Stomach (tissue), 9 donors: ENCODE results near the gene HMX1. TPM values are rescaled to one million over a fixed set of nuclear protein-coding genes. Genes with fewer than 3 reads are reported as not detected.

Experiments
- DNase-seq, 2 donors: peaks; one replicate each; pipeline versions ENCODE4 v3.0.0 to v3.0.0-alpha.2; 2013 to 2019
- H3K27ac ChIP-seq, 5 donors: fragments of 200-600 bp in 4 of 5; sonication (generic) in 4 of 5; one replicate each; pipeline ENCODE4 v1.5.1; 2013 to 2019; ENCODE audit warnings: mild to moderate bottlenecking in 1 of 5, moderate library complexity in 1 of 5
- H3K27me3 ChIP-seq, 3 donors: fragments of 200-600 bp; sonication (generic); one replicate each; pipeline ENCODE4 v1.5.1; 2017 to 2019; ENCODE audit warnings: mixed run types in 1 of 3
- H3K36me3 ChIP-seq, 4 donors: fragments of 200-600 bp; sonication (generic); 1 replicate in 3 of 4; 2 replicates in 1 of 4; pipeline ENCODE4 v1.5.1; 2016 to 2019
- H3K4me1 ChIP-seq, 4 donors: fragments of 200-600 bp; sonication (generic); one replicate each; pipeline ENCODE4 v1.5.1; 2016 to 2019
- H3K4me3 ChIP-seq, 4 donors: fragments of 200-600 bp; sonication (generic) in 3 of 4; one replicate each; pipeline ENCODE4 v1.5.1; 2016 to 2019; ENCODE audit warnings: mild to moderate bottlenecking in 1 of 4
- H3K9me3 ChIP-seq, 4 donors: fragments of 200-600 bp; sonication (generic); one replicate each; pipeline ENCODE4 v1.5.1; 2016 to 2019
- EP300 ChIP-seq: sonication (generic); formaldehyde crosslinking; IDR thresholded peaks from one replicate; pipeline ENCODE4 v1.6.1; 2017; ENCODE audit warnings: antibody characterized with exemption
- POLR2A ChIP-seq, 4 donors: fragments of 450-650 bp; IDR thresholded peaks; one replicate each; pipeline ENCODE4 v1.6.1; 2016; ENCODE audit warnings: antibody characterized with exemption in 4 of 4, control low read depth in 2 of 4, mild to moderate bottlenecking in 1 of 4, moderate library complexity in 1 of 4
- POLR2AphosphoS5 ChIP-seq, 3 donors: sonication (generic); formaldehyde crosslinking; IDR thresholded peaks; one replicate each; pipeline ENCODE4 v1.6.1; 2016; ENCODE audit warnings: antibody characterized with exemption in 3 of 3
- WGBS, 5 donors: extraction: QIAGEN DNeasy Blood & Tissue Kit in 3 of 5; methylation state at CpG; one replicate each; pipeline versions ENCODE4 v1.1.5 to v1.1.7; 2013 to 2018; 5-methylcytosine and 5-hydroxymethylcytosine counted together
- intact Hi-C: fragments of 100-400 bp; cut with DNase I; formaldehyde crosslinking; loops from one replicate; pipeline ENCODE4 v1.15.1; 2023; ENCODE audit warnings: low total_unique reads
- polyA plus RNA-seq, 3 donors: library from polyadenylated mRNA; stranded (reverse); fragments of 200-250 nt; gene quantifications; one replicate each; pipeline ENCODE4 v1.2.3, GENCODE V29; 2013
- total RNA-seq, 5 donors: library from RNA; depleted of rRNA; stranded (reverse); fragments of >200 nt; gene quantifications; one replicate each; pipeline versions ENCODE4 v1.1.0 to v1.2.3, GENCODE V29; 2014 to 2016
- TF ChIP-seq, protein P1 (sequence below), 7 experiments: fragments of 450-650 bp in 4 of 7; fragments of 200-600 bp in 3 of 7; sonication (generic) in 3 of 7; IDR thresholded peaks; one replicate each; pipeline ENCODE4 v1.5.1; 2016 to 2019; ENCODE audit warnings: antibody characterized with exemption in 7 of 7, control low read depth in 2 of 7, mild to moderate bottlenecking in 1 of 7
- donor health status: healthy with polysubstance abuse.
- donor health status: Bipolar disorder and iron deficiency.
- donor health status: healthy.

HMX1 gene
- total and polyA plus RNA-seq, 8 donors, result 0.37 TPM; not detected in 7

DNA sequence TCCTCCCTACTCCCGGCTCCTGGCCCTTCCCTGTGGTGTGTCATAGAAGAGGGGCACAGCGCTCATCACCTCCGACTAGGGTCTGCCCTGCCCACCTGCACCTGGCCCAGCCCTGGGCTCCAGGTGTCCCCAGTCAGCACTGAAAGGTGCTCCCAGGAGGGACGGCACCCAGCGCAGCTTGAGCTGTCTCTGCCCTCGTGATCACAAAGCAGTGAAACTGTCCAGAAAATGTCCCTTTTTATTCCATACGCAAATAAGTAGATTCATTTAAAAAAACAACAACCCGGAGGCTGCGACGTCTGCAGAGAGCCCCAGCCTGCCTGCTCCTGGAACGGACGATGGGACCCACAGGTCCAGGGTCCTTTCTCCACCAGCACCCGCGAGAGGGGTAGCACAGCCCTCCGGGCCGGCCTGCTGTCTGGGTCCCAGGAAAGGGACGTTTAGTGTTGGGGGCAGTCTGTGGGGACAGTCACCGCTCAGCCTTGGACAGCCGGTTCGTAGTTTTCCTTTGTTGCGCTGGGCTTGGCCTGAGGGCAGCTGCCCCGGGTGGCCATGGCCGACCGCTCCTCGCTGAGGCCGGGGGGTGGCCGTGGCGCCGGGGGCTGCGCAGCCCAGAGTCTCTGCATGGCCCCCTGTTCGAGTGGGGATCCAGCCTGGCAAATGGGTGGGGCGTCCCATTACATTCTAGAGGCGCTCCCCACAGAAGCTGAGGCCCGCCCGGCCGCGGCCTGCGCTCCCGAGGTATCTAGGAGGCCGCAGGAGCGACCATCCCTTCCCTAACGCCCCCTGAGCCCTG lies 4.6 kb downstream of the HMX1 start:
- TF ChIP-seq POLR2A (IDR thresholded peaks at IDR 0.05), result no peak
- TF ChIP-seq POLR2AphosphoS5 (IDR thresholded peaks at IDR 0.05), result no peak
- TF ChIP-seq, protein P1, sequence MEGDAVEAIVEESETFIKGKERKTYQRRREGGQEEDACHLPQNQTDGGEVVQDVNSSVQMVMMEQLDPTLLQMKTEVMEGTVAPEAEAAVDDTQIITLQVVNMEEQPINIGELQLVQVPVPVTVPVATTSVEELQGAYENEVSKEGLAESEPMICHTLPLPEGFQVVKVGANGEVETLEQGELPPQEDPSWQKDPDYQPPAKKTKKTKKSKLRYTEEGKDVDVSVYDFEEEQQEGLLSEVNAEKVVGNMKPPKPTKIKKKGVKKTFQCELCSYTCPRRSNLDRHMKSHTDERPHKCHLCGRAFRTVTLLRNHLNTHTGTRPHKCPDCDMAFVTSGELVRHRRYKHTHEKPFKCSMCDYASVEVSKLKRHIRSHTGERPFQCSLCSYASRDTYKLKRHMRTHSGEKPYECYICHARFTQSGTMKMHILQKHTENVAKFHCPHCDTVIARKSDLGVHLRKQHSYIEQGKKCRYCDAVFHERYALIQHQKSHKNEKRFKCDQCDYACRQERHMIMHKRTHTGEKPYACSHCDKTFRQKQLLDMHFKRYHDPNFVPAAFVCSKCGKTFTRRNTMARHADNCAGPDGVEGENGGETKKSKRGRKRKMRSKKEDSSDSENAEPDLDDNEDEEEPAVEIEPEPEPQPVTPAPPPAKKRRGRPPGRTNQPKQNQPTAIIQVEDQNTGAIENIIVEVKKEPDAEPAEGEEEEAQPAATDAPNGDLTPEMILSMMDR (IDR thresholded peaks at IDR 0.05), result no peak
- no peak for TF ChIP-seq EP300
- H3K4me3 ChIP-seq, result no peak overlapping the region
- no peak for DNase-seq
- H3K9me3 ChIP-seq, result no peaks in the 10 kb centered on the region
- peaks cover 0 to 32% (median 12%) of the 10 kb centered on the region in 4 donors for H3K4me1 ChIP-seq
- H3K36me3 ChIP-seq, result no peaks in the 10 kb centered on the region
- H3K27ac ChIP-seq, result no peak overlapping the region
- intact Hi-C loops, result no loop called here
- H3K27me3 ChIP-seq, result peaks cover 47 to 100% (median 96%) of the 10 kb centered on the region in 3 donors
- WGBS, 5 donors, result 3 to 6% (median 4%) methylated on average over 20 to 42 of the region's 42 CpGs

DNA sequence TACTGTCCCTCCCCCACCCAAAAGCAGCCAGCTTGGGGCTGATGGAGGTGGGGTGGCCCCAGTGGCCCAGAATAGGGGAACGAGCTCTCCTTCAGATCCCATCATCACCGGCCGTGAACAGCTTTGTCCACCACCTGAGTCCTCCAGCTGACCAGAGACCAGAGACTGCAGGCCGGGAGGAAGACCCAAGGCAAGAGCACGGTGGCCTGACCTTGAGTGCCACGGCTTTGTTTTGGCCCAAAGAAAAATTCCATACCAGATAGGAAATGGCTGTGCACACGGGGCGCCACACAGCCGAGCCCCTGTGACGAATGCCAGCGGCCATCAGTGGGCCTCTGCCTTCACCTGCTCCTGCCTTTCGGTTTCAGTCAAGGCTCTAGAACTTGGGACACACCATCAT lies 5.2 kb downstream of the HMX1 start:
- Histone ChIP-seq H3K4me3 (no peak overlapping the region), H3K27me3 (peaks cover 53 to 100% (median 99%) of the 10 kb centered on the region in 3 donors), H3K9me3 (no peaks in the 10 kb centered on the region), H3K36me3 (no peaks in the 10 kb centered on the region), H3K27ac (no peak overlapping the region), H3K4me1 (peaks cover 2 to 36% (median 10%) of the 10 kb centered on the region in 4 donors)
- DNase-seq, result no peak
- TF ChIP-seq POLR2A (IDR thresholded peaks at IDR 0.05), result no peak
- TF ChIP-seq POLR2AphosphoS5 (IDR thresholded peaks at IDR 0.05), result no peak
- no peak for TF ChIP-seq EP300
- TF ChIP-seq, protein P1 (IDR thresholded peaks at IDR 0.05), result no peak
- WGBS, 5 donors, result 7 to 17% (median 14%) methylated on average over 11 to 12 of the region's 12 CpGs
- intact Hi-C loops, result no loop called here

DNA sequence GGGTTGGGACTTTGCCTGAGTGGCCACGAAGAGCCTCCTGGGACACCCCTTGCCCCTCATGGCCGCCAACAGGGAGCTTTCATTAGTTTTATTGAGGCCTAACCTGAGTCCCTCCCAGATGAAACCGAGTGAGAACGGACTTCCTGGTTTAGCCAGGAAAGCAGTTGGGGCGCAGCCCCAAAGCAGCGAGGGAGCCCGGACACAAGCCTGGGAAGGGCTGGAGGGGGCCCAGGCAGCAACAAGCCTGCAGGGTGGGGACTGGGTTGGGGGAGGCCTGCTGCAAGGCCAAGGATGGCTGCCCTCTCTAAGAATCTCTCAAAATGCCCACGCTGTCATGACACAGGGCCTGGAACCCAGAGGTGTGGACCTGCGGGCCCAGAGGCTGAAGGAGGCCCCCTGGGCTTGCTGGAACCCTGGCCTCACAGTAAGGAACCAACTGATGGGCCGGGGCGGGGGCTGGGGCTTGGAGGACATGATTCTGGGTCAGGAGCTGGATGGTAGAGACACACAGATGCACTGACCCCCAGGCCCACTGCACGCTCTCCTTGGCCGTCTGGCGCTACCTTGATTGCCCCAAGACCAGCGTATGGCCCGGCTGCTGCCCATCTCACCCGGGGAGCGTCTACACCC lies 5.8 kb downstream of the HMX1 start:
- no peaks in the 10 kb centered on the region for H3K9me3 ChIP-seq
- WGBS, 5 donors, result 30 to 42% (median 31%) methylated on average over 14 to 18 of the region's 18 CpGs
- H3K27me3 ChIP-seq, result peaks cover 59 to 100% (median 99%) of the 10 kb centered on the region in 3 donors
- no peak for DNase-seq
- no peak overlapping the region for H3K27ac ChIP-seq
- H3K4me1 ChIP-seq, result peaks cover 5 to 37% (median 15%) of the 10 kb centered on the region in 4 donors
- intact Hi-C loops, result no loop called here
- H3K4me3 ChIP-seq, result no peak overlapping the region
- TF ChIP-seq, protein P1 (IDR thresholded peaks at IDR 0.05), result no peak
- no peak for TF ChIP-seq POLR2AphosphoS5 (IDR thresholded peaks at IDR 0.05)
- TF ChIP-seq EP300, result no peak
- no peak for TF ChIP-seq POLR2A (IDR thresholded peaks at IDR 0.05)
- no peaks in the 10 kb centered on the region for H3K36me3 ChIP-seq

DNA sequence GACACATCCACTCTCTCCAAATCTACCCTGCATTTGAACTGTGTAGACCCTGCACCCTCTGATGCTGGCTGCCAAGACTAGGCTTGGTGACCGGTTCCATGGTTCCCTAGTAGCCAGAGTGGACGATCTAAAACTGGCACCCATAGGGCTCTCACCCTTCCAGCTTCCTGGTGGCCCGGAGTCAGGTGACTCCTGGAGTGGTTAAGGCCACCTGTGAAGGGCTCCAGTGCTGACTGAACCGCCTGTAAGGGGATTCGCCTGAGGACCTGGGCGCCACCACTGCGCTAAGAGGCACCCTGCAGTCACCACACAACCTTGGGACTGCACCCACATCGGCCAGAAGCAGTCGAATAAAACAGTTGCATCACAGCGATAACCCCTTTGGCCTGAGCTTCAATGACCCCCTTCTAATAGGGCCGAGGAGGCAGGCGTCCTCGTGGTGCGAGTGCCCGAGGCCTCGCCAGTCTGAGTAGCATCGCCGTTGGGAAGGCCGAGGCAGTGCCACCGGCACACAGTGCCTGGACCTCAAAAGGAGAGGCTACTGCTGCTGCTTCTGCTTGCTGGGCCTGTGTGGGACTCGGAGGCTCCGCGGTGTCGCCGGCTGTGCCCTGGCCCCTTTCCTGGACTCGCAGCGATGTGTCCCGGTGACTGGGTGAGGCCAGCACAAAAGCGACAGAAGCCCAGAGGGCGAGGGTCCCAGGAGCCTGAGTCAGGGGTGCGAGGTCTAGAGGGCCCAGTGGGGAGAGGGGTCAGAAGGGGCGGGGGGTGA lies 6.5 kb downstream of the HMX1 start:
- H3K4me3 ChIP-seq, result no peak overlapping the region
- peaks cover 7 to 38% (median 21%) of the 10 kb centered on the region in 4 donors for H3K4me1 ChIP-seq
- peaks cover 64 to 100% (median 99%) of the 10 kb centered on the region in 3 donors for H3K27me3 ChIP-seq
- H3K27ac ChIP-seq, result no peak overlapping the region
- TF ChIP-seq, protein P1 (IDR thresholded peaks at IDR 0.05), result no peak
- no peak for TF ChIP-seq POLR2AphosphoS5 (IDR thresholded peaks at IDR 0.05)
- no peak for TF ChIP-seq EP300
- TF ChIP-seq POLR2A (IDR thresholded peaks at IDR 0.05), result no peak
- no peaks in the 10 kb centered on the region for H3K36me3 ChIP-seq
- 19 to 38% (median 23%) methylated on average over 15 to 32 of the region's 32 CpGs for WGBS, 5 donors
- no peak for DNase-seq
- no peaks in the 10 kb centered on the region for H3K9me3 ChIP-seq
- intact Hi-C loops, result no loop called here
